IPS DF 6.9 (cell line): Measurements from ENCODE around the gene CALR3.

Experiments
- DNase-seq: peaks from one replicate; pipeline ENCODE4 v3.0.0-alpha.2; 2013; ENCODE audit warnings: low read depth, low spot score
- H3K27ac ChIP-seq: one replicate; pipeline ENCODE4 v1.5.1; 2013; ENCODE audit warnings: low read length, control low read depth
- H3K27me3 ChIP-seq: 2 replicates; pipeline ENCODE4 v1.6.1; 2013; ENCODE audit warnings: mild to moderate bottlenecking, low read length; ENCODE audit not compliant: control insufficient read depth, insufficient read depth
- H3K36me3 ChIP-seq: 2 replicates; pipeline ENCODE4 v1.6.1; 2013; ENCODE audit warnings: low read length; ENCODE audit not compliant: control insufficient read depth, insufficient read depth
- H3K4me1 ChIP-seq: 2 replicates; pipeline ENCODE4 v1.6.1; 2013; ENCODE audit warnings: low read length; ENCODE audit not compliant: control insufficient read depth, insufficient read depth
- H3K4me3 ChIP-seq: 2 replicates; pipeline ENCODE4 v1.5.1; 2013; ENCODE audit warnings: mild to moderate bottlenecking, low read length
- H3K9me3 ChIP-seq: 2 replicates; pipeline ENCODE4 v1.6.1; 2013; ENCODE audit warnings: low read length, inconsistent platforms; ENCODE audit not compliant: control insufficient read depth, insufficient read depth
- WGBS: extraction: QIAGEN DNeasy Blood & Tissue Kit; methylation state at CpG from one replicate; pipeline ENCODE4 v1.1.7; 2013; ENCODE audit warnings: mixed read lengths, missing lambda C conversion rate; ENCODE audit not compliant: insufficient read length, insufficient coverage; 5-methylcytosine and 5-hydroxymethylcytosine counted together

The CALR3 gene

DNA sequence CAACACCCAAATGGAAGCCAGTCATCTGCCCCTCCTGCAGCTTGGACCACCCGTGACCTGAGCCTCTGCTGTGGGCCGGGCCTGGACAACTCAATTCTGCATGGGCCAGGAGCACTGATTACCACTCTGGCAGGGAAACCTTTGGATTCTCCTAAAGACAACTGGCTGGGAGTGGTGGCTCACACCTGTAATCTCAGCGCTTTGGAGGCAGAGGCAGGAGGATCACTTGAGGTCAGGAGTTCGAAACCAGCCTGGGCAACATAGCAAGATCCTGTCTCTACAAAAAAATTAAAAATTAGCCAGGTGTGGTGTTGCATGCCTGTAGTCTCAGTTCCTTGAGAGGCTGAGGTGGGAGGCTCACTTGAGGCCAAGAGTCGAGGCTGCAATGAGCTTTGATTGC lies 30.7 kb downstream of the CALR3 start:
- Histone ChIP-seq H3K4me3 (no peak overlapping the region), H3K36me3 (no peaks in the 10 kb centered on the region), H3K27me3 (no peaks in the 10 kb centered on the region), H3K27ac (no peak overlapping the region), H3K4me1 (no peaks in the 10 kb centered on the region), H3K9me3 (no peaks in the 10 kb centered on the region)
- whole genome bisulfite sequencing: no CpG with 5 or more reads among the region's 5 CpGs
- no peak for DNase-seq

DNA sequence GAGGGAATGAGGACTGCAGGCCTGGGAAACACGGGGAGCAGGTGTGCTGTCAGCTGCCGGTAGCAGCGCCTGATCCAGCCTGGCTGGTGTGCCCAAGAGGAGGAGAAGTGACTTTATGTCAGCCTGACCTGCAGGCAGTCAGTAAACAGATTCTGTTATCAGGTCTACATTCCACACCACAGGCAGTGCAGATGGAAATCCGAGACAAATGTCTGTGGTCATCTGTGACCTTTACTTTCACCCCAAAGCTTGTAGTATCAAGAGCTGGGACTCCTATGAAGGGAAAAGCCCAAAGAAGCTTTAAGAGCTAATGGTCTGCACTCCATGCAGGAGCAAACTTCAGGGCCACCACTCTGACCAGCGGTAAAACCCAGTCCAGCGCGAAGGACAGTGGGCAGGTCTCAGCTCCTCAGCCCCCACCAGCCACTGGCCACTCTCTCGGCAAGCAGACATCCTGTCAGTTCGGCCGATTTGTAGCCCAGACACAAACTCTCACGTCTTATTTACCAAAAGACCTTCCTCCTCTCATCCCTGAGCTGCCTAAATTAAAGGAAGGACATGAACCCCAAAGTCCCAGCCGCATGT lies 31.9 kb downstream of the CALR3 start:
- H3K4me1 ChIP-seq: no peaks in the 10 kb centered on the region
- no peak overlapping the region for H3K4me3 ChIP-seq
- H3K27ac ChIP-seq: no peak overlapping the region
- no peaks in the 10 kb centered on the region for H3K36me3 ChIP-seq
- DNase-seq: no peak
- H3K27me3 ChIP-seq: no peaks in the 10 kb centered on the region
- no CpG with 5 or more reads among the region's 12 CpGs for WGBS
- no peaks in the 10 kb centered on the region for H3K9me3 ChIP-seq

DNA sequence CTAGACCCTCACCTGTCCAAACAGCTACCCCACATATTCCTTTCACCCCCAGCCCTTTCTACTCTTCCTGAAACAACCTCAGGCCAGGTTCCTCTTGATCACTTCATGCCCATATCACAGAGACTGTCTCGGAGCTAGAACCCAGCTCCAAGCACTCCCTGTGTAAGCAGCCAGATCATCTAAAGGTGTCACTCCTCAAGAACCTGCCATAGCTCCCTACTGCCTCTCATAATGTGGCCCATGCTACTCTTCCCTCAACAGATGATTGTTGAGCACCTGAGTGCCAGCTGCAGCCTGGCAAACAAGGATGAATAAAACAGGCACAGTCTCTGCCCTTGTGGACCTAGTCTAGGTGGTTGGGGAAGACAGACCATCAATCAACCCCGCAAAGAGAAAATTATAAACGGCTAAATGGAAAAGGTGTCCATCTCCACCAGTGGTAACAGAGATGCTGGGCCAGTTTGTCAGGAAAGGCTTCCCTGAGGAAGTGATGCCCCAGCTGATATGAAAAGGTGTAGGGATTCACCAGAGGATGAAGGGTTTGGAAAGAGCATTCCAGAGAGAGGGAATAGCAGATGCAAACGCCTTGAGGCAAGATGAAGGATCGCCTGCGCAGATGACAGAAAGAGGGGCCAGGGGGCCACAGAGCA lies 32.5 kb downstream of the CALR3 start:
- no peak overlapping the region for H3K27ac ChIP-seq
- no peaks in the 10 kb centered on the region; the same call in 1 of the 2 replicates for H3K4me1 ChIP-seq
- DNase-seq: no peak
- no peaks in the 10 kb centered on the region for H3K27me3 ChIP-seq
- no peak overlapping the region for H3K4me3 ChIP-seq
- no CpG with 5 or more reads among the region's 6 CpGs for WGBS
- H3K9me3 ChIP-seq: no peaks in the 10 kb centered on the region
- H3K36me3 ChIP-seq: no peaks in the 10 kb centered on the region

DNA sequence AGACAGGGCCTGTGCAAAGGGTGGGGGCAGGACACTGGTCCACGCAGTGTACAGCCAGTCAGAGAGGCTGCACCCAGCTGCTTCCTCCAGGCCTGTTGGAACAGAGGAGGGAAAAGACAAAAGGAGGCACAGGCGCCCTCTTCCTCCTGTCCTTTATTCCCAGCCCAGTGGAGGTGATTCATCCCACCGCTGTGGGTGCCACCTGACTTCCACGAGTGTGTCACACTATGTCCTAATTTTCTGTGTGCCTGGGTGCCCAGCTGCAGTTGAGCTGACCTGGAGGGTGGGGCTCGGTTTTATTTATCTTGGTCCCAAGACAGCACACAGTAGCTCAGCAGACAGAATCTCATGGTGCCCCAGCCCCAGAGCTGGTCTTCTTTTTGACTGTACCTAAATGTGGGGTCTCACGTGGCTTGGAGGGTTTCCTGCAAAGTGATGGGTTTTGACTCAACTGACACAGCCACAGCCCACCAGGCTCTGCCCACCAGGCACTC lies 33.2 kb downstream of the CALR3 start:
- Histone ChIP-seq H3K36me3 (no peaks in the 10 kb centered on the region), H3K27me3 (no peaks in the 10 kb centered on the region), H3K27ac (no peak overlapping the region), H3K4me3 (no peak overlapping the region), H3K4me1 (peaks cover 5% of the 10 kb centered on the region), H3K9me3 (no peaks in the 10 kb centered on the region)
- no peak for DNase-seq
- no CpG with 5 or more reads among the region's 6 CpGs for WGBS

DNA sequence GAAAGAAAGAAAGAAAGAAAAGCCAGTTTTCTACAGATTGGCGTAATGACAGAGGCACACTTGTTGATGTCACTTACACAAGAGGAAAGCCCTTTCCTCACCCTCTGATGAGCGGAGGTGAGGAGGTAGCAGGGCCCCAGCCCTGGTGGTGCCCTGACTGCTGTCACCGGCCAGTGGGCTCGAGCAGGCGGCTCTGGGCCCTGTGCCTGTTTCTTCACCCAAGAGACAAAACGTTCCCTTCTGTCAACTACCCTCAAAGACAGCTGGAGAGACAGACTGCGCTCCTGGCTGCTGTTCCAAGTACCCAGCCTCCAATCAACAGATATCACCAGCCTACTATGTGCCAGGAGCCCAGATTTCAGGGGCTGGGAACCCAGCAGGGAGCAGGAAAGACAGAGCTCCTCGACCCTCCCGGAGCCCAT lies 34.3 kb downstream of the CALR3 start:
- H3K27ac ChIP-seq: no peak overlapping the region

DNA sequence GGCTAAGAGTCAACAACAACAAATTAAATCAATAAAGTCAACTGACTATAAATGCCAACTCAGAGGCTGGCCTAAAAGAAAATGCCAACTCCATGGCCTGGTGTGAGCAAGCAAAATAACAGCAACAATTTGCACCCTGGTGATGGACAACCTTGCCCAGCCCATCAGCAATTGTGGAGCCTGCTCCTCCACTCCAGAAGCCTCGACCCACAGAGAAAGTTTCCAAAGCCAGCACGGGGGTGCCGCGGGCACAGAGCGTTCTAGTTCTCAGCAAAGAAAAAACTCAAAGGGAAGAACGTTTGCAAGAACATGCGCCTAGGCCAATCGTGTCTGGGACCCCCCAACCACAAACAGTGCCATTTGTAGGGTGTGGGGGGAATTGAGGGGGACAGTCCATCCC lies 35.5 kb downstream of the CALR3 start:
- no peak overlapping the region for H3K4me3 ChIP-seq
- no CpG with 5 or more reads among the region's 8 CpGs for WGBS
- no peaks in the 10 kb centered on the region for H3K27me3 ChIP-seq
- H3K27ac ChIP-seq: no peak overlapping the region
- no peaks in the 10 kb centered on the region for H3K36me3 ChIP-seq
- H3K4me1 ChIP-seq: peaks cover 8% of the 10 kb centered on the region
- no peaks in the 10 kb centered on the region for H3K9me3 ChIP-seq
- no peak for DNase-seq

More for the DNA sequence above, 34.3 kb downstream of the CALR3 start:
- no peaks in the 10 kb centered on the region for H3K27me3 ChIP-seq
- DNase-seq: no peak
- no peaks in the 10 kb centered on the region for H3K9me3 ChIP-seq
- peaks cover 8% of the 10 kb centered on the region for H3K4me1 ChIP-seq
- H3K36me3 ChIP-seq: no peaks in the 10 kb centered on the region
- WGBS: no CpG with 5 or more reads among the region's 9 CpGs
- H3K4me3 ChIP-seq: no peak overlapping the region

DNA sequence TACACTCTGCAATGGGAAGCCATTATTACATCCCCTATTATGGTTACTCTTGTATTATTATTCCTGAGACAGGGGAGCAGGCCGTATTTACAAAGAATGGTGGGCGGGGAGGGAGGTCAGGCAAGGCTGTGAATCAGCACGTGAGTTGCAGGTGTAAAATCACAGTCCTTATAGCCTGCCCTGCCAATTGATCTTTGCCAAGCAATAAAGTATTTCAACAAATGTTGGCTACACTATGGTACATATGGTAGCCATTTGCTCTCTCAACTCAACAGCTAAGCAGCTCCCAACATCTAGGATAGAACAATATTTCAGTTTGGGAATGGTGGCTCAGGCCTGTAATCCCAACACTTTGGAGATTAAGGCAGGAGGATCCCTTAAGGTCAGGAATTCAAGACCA lies 36.3 kb downstream of the CALR3 start:
- DNase-seq: no peak
- H3K4me1 ChIP-seq: peaks cover 8% of the 10 kb centered on the region
- no peaks in the 10 kb centered on the region for H3K36me3 ChIP-seq
- no peaks in the 10 kb centered on the region for H3K27me3 ChIP-seq
- H3K9me3 ChIP-seq: no peaks in the 10 kb centered on the region
- no CpG with 5 or more reads among the region's 3 CpGs for WGBS
- no peak overlapping the region for H3K4me3 ChIP-seq
- H3K27ac ChIP-seq: no peak overlapping the region

DNA sequence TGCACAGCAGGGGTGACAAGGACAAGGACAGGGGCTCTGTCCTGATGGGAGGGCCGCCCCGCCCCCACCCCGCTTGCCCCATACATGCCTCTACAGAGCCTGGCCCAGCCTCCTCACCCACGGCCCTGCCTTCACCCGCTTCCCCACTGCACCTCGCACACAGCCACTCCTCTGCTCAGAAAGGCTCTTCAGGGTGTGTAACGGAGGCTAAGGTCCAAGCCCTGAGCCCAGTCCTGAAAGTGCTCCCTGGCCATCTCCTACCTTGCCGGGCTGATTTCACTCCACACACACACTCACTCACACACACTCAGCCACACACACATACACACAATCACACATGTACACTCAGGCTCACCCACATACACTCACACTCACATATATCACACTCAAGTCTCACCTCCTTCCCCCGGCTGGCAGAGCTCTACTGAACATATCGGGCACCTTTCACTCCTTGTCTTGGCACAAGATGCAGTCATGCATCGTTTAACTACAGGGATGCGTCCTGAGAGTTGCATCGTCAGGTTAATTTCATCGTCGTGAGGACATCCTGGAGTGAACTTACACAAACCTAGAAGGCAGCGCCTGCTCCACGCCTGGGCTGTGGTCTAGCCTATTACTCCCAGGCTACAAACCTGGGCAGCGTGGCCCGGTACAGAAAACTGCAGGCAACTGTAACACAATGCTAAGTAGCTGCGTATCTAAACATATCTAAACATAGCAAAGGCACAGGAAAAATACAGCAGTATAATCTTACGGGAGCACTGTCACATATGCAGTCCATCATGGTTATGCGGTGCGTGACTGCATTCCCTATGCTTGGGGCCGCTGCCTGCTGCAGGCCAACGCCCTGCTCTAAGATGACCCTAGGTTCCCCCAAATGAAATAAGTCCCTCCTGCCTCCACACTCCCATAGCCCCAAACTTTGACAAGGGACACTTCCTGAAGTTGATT lies 37.3 kb downstream of the CALR3 start:
- DNase-seq: no peak
- H3K4me1 ChIP-seq: peaks cover 10% of the 10 kb centered on the region

DNA sequence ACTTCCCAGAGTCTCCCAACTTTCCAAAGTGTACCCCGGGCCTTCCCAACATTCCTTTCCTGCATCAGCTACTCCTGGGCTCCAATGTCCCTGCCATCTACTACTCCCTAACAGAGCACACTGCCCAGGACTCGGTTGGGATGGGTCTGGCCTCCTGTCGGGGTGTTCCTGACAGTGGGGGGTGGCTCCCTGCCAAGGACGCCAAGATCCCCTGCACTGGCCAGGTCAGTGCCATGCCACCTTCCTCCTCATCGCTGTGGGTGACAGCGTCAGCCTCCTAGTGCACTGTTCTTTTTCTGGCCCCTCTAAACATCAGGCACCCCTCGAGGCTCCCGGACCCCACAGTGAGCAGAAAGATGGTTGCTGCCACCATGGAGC lies 38.0 kb downstream of the CALR3 start:
- no peak overlapping the region for H3K27ac ChIP-seq
- peaks cover 10% of the 10 kb centered on the region for H3K4me1 ChIP-seq
- no peak overlapping the region for H3K4me3 ChIP-seq
- DNase-seq: no peak
- no peaks in the 10 kb centered on the region for H3K9me3 ChIP-seq
- H3K27me3 ChIP-seq: no peaks in the 10 kb centered on the region
- WGBS: no CpG with 5 or more reads among the region's 8 CpGs
- no peaks in the 10 kb centered on the region for H3K36me3 ChIP-seq

More for the DNA sequence above, 37.3 kb downstream of the CALR3 start:
- Histone ChIP-seq H3K27ac (no peak overlapping the region), H3K4me3 (no peak overlapping the region), H3K27me3 (no peaks in the 10 kb centered on the region), H3K36me3 (no peaks in the 10 kb centered on the region), H3K9me3 (no peaks in the 10 kb centered on the region)
- no CpG with 5 or more reads among the region's 25 CpGs for WGBS

DNA sequence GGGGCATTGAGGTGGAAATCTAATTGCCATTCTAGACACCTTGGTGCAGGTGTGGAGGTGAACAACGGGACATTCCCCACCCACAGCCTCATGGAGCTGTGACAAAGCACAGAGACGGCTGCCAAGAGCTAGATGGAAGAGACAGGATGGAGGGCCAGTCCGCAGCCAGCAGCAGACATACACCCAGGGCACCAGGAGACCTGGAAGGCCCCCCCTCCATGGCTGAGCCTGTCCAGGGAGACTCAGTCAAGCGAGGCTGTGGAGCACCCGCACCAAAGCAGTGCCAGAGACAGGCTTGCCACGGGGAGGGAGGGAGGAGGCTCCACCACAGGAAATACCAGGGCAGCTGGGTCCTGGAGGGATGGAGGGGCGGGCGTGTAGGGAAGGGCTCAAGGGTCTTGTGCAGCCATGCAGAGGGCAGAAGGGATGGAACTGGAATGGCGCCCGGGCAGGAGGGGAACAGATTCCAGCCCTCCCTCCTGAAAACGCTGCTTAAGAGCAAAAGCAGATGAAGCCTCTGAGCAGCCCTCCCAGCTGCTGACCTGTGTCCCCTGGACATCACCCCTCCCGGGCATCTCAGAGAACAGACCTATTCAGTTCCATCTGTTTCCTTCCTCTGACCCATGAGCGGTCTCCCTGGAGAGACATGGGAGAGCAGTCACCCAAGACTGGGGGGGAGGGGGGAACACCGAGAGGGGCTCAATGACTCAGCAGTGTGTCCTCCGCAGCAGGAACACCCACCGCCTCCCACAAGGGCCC lies 38.6 kb downstream of the CALR3 start:
- no peak for DNase-seq
- no peak overlapping the region for H3K27ac ChIP-seq
- no CpG with 5 or more reads among the region's 16 CpGs for WGBS

More for the DNA sequence above, 38.6 kb downstream of the CALR3 start:
- Histone ChIP-seq H3K27me3 (no peaks in the 10 kb centered on the region), H3K36me3 (no peaks in the 10 kb centered on the region), H3K4me3 (no peak overlapping the region), H3K4me1 (peaks cover 10% of the 10 kb centered on the region), H3K9me3 (no peaks in the 10 kb centered on the region)
